ENCODE results near the gene BANK1.

DNA sequence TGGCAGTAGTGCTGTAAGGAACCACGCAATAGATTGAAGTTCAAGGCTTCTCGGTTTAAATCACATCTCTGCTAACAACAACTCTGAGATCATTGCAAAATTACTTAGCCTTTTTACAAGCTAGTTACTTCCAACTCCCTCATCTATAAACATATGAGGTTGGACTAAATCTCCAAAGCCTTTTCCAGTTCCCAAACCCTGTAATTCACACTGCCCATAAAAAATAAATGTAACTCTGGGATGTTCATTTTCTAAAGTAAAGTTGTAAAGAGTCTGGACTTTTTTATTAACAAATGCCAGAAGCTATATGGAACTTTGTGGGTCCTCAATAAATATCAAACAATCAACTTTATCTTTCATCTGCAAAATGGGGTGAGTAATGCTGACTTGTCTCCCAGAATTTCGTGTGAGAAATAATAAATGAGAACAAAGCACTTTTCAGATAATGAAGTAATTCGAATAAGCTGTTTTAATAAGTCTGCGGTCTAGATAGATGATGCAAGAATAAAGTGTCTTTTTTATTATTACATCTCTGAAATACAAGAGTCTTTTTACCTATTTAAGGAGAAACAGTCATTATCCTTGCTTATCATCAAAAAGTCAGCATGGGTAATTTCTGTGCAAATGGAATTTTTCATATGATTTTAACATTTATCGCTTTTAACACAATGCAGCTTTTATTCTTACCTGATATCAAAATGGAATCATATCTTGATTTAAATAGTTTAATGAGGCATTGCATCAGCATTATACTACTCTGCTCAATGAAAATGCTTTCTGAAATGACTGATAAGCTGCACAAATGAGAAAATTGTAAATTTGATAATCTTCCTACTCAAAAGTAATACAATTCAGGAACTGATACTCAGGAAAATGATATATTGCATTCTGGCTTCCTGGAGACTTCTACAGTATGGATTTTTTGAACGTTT, 252.6 kb downstream of the BANK1 start:
- TF ChIP-seq EZH2phosphoT487 (IDR thresholded peaks at IDR 0.05; ENCODE audit: insufficient read depth, low read depth) (no peak), EZH2 (IDR thresholded peaks at IDR 0.05; ENCODE audit: insufficient read depth, poor library complexity, severe bottlenecking) (no peak)

Data from GM23248 (cell line).